EL (cell line): ENCODE data around the gene TRIM48.
"Not testable (repeated sequence)": the region's sequence is repeated elsewhere in the genome, so short reads cannot be mapped to it uniquely, and the experiment has no call there.

Source experiments
- DNase-seq: peaks from one replicate; pipeline ENCODE4 v3.0.0-alpha.2; 2016

Gene TRIM48

GRCh38 chr11:55261855-55262254, at the start of gene TRIM48:
TRIM48 (plus strand) TSS chr11:55262155; CDS start chr11:55262268, 113 bp downstream.
- not testable (repeated sequence) for DNase-seq

GRCh38 chr11:55238316-55238715, 23.6 kb upstream of the TRIM48 start:
- DNase-seq = not testable (repeated sequence)

- DNase-seq = no peak
Measured at GRCh38 chr11:55263081-55263480, 1.1 kb downstream of the TRIM48 start.
